Fibroblast of lung (primary cell): ENCODE results near the gene CEP164.

Experiments
- CTCF ChIP-seq, 2 donors: IDR thresholded peaks in 1 of 2; conservative IDR thresholded peaks in 1 of 2; 1 replicate in 1 of 2; 2 replicates in 1 of 2; pipeline ENCODE4 v1.5.1; 2011 to 2012; ENCODE audit warnings: low read length in 2 of 2, control low read depth in 1 of 2, inconsistent platforms in 1 of 2, low read depth in 1 of 2, mild to moderate bottlenecking in 1 of 2
- EZH2 ChIP-seq: IDR thresholded peaks from 2 replicates; pipeline ENCODE4 v1.5.1; 2012; ENCODE audit warnings: low read length, control low read depth, mild to moderate bottlenecking; ENCODE audit errors: missing control alignments

DNA sequence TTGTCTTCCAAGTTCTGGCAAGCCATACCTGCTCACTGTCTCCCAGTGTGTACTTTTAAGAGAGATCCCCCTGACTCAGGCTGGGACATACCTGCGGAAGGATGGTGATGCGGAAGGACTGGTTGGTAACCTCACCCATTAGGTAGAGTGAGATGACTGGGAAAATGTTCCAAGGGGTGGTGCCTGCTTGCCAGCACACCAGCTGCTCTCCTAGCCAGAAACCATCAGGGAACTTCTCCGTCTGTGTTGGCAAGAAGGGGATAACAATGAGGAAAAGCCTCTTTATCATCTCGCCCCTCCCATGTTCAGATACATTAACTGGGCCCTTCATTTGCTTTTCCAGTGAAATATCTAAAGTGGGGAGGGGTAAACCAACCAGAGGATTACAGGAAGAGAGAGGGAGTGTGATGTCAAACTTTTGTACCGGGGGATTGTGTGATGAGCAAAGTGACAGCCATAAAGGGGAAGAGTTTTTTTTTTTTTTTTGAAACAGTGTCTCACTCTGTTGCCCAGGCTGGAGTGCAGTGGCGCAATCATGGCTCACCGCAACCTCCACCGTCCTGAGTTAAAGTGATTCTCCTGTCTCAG lies 36.8 kb upstream of the CEP164 start, which contains the start of gene BACE1-AS:
- TF ChIP-seq CTCF (conservative IDR thresholded peaks at IDR 0.05 in 1 of 2, IDR thresholded peaks at IDR 0.05 in 1 of 2; ENCODE audit: low read depth in 1 of 2, low read length in 2 of 2) (no peak), EZH2 (no peak)
